GM19328 (cell line): Measurements from ENCODE around the gene SYNDIG1L.
"Not testable (repeated sequence)": the region's sequence is repeated elsewhere in the genome, so short reads cannot be mapped to it uniquely, and the experiment has no call there.

Experiments used
- ATAC-seq: cut with Tn5 transposase; IDR thresholded peaks from one replicate; pipeline ENCODE4 v1.9.1; 2021; ENCODE audit warnings: mild to moderate bottlenecking, moderate library complexity; ENCODE audit not compliant: unreplicated experiment

SYNDIG1L gene

DNA sequence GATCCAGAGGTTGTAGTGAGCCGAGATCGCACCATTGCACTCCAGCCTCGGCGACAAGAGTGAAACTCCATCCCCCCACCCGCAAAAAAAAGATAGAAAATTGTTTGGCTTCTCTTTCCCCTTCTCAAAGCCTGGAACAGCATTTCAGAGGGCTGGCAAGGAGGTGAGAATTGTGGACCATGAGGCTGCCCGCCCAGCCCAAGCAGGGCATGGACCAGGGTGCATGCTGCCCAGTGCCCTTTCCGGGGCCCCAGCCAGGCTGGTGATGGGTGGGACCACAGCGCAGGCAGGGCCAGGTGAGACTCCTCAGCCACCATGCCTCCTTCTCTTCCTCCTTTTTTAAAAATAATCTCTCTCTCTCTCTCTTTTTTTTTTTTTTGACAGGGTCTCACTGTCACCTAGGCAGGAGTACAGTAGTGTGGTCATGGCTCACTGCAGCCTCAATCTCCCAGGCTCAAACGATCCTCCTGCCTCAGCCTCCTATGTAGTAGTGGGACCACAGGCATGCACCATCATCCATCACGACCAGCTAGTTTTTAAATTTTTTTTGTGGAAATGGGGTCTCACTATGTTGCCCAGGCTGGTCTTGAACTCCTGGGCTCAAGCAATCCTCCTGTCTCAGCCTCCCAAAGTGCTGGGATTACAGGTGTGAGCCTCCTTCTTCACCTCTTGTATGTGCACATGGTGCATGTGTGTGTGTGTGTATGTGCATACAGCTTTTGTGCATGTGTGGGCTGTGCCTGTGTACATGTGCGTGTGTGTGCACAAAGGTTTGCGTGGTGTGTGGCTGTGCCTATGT is 22.2 kb downstream of the SYNDIG1L start:
- no peak for ATAC-seq

DNA sequence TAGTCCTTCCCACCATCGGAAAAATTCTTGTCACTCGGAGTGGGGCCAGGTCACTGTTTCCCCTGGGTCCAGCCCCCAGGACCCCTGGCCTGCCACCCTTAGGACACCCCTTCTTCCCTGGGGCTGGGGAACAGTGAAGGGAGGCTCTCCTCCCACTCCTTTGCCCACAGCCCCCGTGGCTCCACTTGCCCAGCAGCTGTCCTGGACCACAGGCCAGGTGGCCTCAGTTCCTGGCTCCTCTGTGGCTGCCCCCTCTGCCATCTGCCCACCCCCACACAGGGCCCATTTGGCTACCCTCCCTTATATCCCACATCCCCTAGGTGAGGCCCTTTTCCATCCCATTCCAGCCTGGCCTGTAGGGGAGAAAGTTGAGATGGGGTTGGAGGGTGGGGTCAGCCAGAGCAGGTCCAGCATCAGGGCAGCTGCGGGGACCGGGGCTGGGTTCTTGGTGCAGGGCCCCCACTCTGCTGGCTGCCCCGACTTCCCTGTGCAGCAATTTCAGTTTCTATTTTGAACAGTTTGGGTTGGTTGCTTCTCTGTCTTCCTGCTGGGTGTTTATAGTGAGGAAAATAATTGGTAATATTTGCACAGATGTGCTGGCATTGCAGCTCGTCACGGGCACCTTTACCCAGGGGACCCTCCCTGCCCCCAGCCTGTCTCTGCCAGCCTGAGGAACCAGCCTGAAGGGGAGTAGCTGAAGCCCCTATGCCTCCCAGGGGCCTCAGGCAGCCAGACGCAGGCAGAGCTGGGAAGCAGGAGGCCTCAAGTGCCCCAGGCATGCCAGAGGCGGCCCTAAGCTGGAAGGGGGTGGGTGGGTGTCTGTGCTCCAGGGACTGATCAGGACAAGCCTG is 23.4 kb downstream of the SYNDIG1L start:
- no peak for ATAC-seq

DNA sequence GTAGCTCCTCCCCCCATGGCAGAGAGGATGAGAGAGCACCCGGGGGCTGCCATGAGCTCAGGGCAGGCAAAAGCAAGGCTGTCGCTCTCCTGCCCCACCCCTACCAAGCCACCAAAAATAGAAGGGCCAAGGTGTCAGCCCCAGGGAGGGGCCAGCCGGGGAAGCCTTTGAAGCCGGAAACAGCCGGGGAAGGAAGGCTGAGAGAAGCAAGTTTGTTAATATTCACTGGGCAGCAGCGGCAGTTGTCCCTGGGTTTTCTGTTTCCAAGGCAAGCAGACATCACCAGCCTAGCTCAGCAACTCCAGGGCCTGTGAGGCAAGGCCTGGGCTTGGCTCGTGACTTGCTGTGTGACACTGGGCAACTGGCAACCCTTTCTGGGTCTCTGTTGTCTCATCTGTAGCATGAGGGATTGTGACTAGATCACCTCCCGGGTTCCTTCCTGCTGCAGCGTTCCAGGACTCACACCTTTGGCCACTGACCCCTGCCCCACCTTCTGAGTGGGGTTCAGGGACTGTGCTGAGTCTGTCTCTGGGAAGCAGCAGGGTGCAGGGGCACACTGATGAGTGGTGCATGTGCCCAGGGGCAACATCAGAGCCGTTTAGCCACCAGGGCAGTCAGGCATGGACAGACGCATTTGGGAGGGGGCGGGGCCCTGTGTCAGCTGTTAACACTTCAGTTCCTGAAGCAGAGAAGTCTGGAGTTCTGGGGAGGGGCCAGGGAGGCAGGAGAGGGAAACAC is 24.3 kb downstream of the SYNDIG1L start:
- no peak for ATAC-seq

DNA sequence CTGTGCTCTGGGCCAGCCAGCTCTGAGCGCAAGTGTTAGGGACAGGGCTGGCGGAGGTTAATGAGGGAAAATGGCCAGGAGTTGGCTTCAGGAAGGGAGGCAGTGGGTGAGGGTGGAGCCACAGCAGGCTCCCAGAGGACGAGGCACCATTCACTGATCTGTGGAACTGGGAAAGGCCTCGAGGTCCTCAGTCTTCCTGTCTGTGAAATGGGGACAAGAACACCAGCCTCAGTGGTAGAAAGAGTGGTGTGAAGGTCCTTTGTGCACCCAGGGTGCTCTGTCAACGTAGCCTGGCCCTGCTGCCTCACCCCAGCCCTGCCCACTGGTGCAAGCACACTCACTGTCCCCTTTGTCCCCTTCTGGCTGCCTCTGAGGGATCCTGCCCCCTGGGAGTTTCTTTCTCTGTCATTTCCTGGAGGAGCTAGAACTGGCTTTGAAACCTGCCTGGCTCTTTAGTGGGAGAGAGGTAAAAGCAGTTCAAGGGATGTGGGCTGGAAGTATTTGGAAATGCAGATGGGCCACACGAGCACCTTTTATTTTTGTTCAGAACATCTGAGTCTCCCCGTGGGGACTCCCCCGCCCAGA is 25.0 kb downstream of the SYNDIG1L start:
- ATAC-seq, result no peak

DNA sequence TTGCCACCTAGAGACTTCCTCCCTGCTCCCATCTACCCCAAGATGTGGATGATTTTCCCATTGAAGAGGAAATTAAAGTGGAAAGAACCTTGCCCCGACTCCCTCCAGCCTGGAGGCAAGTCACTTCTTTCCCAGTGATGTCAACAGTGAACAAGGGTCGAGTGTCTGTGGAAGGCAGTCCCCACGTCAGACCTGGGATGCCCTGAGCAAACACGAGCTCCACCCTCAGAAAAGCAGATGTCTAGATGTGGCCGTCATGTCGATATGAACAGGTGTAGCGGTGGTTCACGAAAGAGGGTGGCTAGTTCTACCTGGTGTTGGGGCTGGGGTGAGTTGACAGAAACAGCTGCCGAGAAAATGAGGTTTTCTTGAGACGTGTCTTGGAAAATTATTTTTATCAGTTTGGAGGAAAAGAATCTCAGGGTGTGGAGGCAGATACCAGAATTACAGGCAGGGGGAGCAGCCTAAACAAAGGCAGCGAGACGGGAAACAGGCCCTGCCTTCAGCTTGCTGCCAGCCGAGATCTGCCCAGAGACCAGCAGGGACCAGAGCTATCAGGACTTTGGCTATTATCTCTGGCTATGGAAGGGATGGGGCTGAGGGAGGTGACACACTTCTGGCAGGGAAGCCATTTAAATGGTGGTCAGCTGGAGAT is 25.9 kb downstream of the SYNDIG1L start:
- ATAC-seq, result no peak

DNA sequence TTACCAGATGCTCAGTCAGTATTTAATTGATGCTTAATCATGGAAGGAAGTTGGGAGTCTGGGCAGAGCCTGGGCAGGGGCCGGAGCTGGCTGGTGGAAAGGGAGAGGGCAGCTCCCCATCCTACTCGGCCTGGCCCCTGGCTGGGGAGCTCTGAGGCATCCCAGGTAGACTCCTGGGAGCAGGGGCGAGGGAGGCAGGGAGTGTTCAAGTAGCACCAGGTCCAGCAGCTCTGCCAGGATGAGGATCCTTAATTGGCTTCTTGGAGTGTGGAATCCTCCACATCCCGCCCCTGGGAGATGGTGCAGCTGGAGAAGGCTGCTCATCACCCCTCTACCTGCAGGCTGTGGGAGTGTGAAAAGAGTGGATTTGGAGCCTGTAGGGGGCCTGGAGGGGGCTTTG is 30.9 kb downstream of the SYNDIG1L start:
- no peak for ATAC-seq

DNA sequence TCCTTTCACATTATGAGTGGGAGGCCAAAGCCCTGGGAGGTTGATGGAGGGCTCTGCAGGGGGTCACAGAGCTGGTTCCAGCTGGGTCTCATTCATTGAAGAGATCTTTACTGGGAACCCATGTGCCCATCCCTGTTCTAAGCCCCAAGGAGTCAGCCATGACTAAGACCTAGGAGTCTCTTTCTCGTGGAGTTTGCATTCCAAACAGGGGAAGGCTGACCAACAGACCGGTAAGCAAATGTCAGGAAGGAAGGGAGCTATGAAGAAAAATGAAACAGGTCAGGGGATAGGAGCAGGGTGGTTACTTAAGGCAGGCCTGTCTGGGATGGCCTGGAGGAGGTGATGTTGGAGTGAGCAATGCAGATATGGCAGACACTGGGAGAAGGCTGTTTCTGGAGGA is 31.5 kb downstream of the SYNDIG1L start:
- ATAC-seq, result no peak

DNA sequence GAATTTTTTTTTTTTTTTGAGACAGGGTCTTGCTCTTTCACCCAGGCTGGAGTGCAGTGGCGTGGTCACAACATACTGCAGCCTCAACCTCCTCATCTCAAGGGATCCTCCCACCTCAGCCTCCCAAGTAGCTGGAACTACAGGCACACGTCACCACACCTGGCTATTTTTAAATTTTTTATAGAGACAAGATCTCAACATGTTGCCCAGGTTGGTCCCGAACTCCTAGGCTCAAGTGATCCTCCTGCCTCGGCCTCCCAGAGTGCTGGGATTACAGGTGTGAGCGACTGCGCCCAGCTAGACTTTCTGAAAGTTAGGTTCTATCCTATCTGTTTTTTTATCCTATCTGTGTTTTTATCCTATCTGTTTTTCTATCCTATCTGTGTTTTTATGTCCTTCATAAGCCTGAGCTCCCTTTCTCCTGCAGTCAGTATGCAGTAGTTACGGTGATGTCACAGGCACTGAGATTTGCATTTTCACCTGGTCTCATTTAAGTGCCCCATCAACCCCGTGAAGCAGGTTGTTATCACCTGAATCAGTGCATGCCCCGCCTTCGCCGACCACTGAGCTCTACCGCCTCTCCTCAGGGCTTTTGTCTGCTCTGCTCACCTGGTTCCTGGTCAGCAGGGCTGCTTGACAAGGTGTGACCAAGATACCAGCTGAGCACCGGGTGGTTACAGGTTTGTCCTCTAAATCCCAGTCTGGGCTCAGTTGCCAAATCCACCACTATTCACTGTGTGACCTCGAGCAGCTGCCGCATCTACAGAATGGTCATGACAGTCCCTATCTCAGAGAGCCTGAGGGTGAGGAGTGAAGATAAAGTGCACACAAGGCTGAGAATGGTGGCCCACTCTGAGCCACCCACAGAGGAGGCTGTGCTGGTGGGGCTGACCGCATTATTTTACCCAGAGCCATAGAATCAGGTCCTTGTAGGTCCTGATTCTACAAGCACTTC is 33.1 kb downstream of the SYNDIG1L start:
- ATAC-seq, result no peak

DNA sequence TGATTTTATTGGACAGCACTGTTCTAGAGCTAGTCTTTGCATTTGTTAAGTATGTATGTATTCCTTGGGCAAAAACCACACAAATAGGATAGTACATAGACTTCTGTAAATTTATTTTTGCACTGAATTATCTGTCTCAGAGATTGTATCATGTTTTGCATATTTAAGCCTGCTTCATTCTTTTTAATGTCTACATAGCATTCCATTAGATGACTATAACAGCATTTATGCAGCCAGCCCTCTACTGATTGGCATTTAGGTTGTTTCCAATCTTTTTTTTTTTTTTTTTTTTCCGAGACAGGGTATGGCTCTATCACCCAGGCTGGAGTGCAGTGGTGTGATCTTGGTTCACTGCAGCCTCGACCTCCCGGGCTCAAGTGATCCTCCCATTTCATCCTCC is 34.5 kb downstream of the SYNDIG1L start:
- no peak for ATAC-seq

DNA sequence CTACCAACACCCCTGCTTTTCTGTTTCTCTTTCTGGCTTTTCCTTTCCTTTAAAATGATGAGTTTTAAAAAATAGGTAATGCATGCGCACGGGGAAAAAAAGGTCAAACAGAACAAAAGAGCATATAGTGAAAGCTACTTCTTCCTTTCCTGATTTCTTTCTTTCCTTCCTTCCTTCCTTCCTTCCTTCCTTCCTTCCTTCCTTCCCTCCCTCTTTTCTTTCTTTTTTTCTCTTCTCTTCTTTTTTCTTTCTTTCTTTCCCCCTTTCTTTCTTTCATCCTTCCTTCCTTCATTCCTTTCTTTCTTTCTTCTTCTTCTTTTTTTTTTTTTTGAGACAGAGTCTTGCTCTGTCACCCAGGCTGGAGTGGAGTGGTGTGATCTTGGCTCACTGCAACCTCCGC is 35.5 kb downstream of the SYNDIG1L start:
- ATAC-seq, result not testable (repeated sequence)

DNA sequence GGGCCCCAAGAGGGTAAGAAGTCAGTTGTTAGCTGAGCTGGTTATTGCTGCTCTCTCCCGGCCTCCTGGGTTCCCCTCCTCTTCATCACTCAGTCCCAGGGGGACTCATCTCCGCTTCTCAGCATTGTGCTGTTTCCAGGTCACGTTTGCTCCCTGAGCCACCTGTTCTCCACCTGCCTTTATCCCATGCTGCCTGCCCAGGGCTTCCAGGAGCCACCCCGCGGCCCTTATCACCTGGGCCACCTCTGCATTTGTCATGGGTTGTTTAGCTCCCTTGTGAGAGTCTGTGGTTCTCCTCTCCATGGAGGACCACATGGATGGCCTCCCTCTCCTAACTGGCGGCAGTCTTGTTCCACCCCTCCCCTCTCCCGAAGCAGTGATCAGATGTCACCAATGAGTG is 36.0 kb downstream of the SYNDIG1L start:
- ATAC-seq, result no peak

DNA sequence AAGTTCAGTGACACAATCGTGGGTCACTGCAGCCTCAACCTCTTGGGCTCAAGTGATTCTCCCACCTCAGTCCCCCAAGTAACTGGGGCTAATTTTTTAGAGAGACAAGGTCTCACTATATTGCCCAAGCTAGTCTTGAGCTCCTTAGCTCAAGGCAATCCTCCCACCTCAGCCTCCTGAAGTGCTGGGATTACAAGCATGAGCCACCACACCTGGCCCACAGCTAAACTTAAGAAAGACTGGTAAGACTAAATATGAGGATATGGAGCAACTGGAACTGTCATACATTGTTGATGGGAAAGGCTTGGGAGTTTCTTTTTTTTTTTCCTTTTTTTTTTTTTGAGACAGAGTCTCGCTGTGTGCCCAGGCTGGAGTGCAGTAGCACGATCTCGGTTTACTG is 43.8 kb downstream of the SYNDIG1L start:
- ATAC-seq, result no peak

DNA sequence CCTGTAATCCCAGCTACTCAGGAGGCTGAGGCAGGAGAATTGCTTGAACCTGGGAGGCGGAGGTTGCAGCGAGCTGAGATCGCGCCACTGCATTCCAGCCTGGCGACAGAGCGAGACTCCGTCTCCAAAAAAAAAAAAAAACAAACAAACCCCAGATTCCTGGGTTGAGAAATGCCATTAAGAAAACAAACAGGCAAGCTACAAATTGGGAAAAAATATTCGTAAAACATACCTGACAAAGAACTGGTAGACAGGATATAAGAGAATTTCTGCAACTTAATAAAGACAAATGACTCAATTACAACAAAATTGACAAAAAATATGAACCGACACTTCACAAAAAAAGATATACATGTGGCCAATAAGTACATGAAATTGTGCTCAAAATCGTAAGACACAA is 44.4 kb downstream of the SYNDIG1L start:
- not testable (repeated sequence) for ATAC-seq

DNA sequence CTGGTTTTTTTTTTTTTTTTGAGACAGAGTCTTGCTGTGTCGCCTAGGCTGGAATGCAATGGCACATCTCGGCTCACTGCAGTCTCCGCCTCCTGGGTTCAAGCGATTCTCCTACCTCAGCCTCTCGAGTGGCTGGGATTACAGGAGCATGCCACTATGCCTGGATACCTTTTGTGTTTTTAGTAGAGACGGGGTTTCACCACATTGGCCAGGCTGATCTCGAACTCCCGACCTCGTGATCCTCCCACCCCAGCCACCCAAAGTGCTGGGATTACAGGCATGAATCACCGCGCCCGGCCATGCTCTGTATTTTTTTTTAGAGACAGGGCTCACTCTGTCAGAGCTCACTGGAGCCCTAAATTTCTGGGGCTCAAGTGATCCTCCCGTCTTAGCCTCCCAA is 45.2 kb downstream of the SYNDIG1L start:
- no peak for ATAC-seq

DNA sequence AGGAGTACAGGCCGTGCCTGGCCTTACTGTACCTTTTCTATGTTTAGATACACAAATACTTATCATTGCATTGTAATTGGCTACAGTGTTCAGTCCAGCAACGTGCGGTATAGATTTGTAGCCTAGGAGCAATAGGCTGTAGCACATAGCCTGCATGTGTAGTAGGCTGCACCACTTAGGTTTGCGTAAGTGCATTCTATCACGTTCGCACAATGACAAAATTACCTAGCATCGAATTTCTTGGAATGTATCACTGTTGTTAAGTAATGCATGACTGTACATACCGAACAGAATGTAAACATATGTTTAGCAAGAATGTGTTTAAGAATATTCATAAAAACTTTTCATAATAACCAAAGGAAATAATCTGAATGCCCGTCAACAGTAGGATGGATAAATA is 45.8 kb downstream of the SYNDIG1L start:
- ATAC-seq, result no peak

DNA sequence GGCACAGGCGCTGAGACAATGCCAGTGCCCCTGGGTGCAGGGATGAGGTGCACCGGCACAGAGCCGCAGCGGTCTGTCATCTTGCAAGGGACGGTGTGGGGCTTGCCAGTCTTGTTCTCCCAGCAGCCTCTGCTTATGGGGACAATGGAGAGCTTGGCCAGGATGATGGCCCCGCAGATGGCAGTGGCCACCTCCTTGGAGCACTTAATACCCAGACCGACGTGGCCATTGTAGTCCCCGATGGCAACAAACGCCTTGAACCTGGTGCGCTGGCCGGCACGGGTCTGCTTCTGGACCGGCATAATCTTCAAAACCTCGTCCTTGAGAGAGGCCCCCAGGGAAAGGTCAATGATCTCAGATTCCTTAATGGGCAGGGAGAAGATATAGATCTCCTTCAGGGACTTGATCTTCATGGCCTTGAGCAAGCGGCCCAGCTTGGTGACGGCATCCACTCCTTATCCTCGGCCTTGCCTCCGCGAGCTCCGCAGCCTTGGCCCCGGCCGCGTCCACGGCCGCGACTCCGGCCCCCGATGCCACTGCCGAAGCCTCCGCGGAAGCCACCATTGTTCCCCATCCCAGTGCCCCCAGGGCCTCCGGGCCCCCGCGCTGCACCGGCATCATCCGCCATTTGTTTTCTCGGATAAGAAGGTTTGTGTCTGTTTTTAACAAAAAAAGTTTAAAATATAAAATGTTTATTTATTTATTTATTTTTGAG is 47.9 kb downstream of the SYNDIG1L start:
- no peak for ATAC-seq

DNA sequence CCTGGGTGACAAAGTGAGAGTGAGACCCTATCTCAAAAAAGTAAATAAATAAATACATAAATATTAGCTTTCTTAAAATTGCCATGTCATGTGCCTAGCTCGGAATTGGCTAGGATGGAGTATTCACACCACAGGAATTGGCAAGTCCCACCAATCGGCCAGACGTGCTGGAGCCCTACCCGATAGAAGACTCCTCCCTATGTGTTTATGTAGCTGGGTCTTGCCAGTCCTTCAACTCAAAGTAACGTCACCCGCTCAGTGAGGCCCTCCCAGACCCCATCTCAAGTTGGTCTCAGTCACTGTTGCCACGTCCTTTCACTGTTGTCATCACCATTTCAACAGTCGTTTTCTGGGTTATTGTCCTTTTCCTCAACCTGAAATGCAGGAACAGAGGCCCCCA is 57.6 kb downstream of the SYNDIG1L start:
- no peak for ATAC-seq

DNA sequence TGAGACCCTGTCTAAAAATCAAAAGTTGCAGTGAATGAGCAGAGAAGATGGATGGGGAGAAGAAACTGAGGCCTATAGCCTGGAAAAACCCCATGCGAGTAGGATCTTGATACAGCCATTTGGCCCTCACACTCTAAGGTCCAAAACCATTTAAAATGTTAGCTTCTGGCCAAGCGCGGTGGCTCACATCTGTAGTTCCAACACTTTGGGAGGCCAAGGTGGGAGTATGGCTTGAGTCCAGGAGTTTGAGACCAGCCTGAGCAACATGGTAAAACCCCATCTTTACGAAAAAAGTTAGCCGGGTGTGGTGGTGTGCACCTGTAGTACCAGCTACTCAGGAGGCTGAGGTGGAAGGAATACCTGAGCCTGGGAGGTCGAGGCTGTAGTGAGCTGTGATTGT is 58.0 kb downstream of the SYNDIG1L start:
- no peak for ATAC-seq
